Gastroesophageal sphincter (tissue), 4 donors: ENCODE data around the gene GSTO2. TPM values are rescaled to one million over a fixed set of nuclear protein-coding genes. Genes with fewer than 3 reads are reported as not detected.
A peak's percentile ranks its signal among the peaks of the same experiment; 100 is the strongest.

Source experiments
- ATAC-seq: fragments of 150-250 bp; one replicate; pipeline ENCODE4 v1.9.1; 2016; ENCODE audit warnings: mild to moderate bottlenecking, moderate library complexity
- H3K27ac ChIP-seq, 4 donors: fragments of 200-600 bp; sonication (generic) in 3 of 4; 1 replicate in 3 of 4; 2 replicates in 1 of 4; pipeline ENCODE4 v1.5.1; 2016 to 2019
- H3K27me3 ChIP-seq: fragments of 200-600 bp; sonication (generic); one replicate; pipeline ENCODE4 v1.5.1; 2019
- H3K36me3 ChIP-seq, 2 donors: fragments of 200-600 bp; sonication (generic); one replicate each; pipeline ENCODE4 v1.5.1; 2019; ENCODE audit warnings: control low read depth in 1 of 2
- H3K4me1 ChIP-seq, 3 donors: fragments of 200-600 bp; sonication (generic); 1 replicate in 2 of 3; 2 replicates in 1 of 3; pipeline ENCODE4 v1.5.1; 2016 to 2019; ENCODE audit warnings: control low read depth in 2 of 3
- H3K4me3 ChIP-seq, 2 donors: fragments of 200-600 bp; sonication (generic); one replicate each; pipeline ENCODE4 v1.5.1; 2019; ENCODE audit warnings: mild to moderate bottlenecking in 1 of 2, moderate library complexity in 1 of 2
- H3K9me3 ChIP-seq, 3 donors: fragments of 200-600 bp; sonication (generic); one replicate each; pipeline ENCODE4 v1.5.1; 2017 to 2019; ENCODE audit warnings: control low read depth in 2 of 3
- CTCF ChIP-seq, 4 experiments: fragments of 200-600 bp in 2 of 4; fragments of 450-650 bp in 2 of 4; sonication (generic) in 1 of 4; IDR thresholded peaks; one replicate each; pipeline ENCODE4 v1.5.1; 2017 to 2019; ENCODE audit warnings: antibody characterized with exemption in 4 of 4, mild to moderate bottlenecking in 2 of 4, moderate library complexity in 2 of 4
- EP300 ChIP-seq: sonication (generic); formaldehyde crosslinking; IDR thresholded peaks from one replicate; pipeline ENCODE4 v1.6.1; 2017; ENCODE audit warnings: antibody characterized with exemption, mild to moderate bottlenecking
- POLR2A ChIP-seq, 2 donors: fragments of 450-650 bp; IDR thresholded peaks; one replicate each; pipeline ENCODE4 v1.6.1; 2017; ENCODE audit warnings: antibody characterized with exemption in 2 of 2, mild to moderate bottlenecking in 2 of 2, moderate library complexity in 1 of 2
- POLR2AphosphoS5 ChIP-seq: sonication (generic); formaldehyde crosslinking; IDR thresholded peaks from one replicate; pipeline ENCODE4 v1.6.1; 2017; ENCODE audit warnings: antibody characterized with exemption
- WGBS, 2 donors: methylation state at CpG; one replicate each; pipeline ENCODE4 v1.1.5; 2018; ENCODE audit warnings: low coverage in 1 of 2; 5-methylcytosine and 5-hydroxymethylcytosine counted together
- total RNA-seq, 4 donors: library from RNA; depleted of rRNA; stranded (reverse); fragments of >200 nt; gene quantifications; one replicate each; pipeline ENCODE4 v1.1.0, GENCODE V29; 2016

Gene GSTO2
- total RNA-seq, 4 donors from 2014 or later: 0.15 to 1.3 (median 0.21) TPM

DNA sequence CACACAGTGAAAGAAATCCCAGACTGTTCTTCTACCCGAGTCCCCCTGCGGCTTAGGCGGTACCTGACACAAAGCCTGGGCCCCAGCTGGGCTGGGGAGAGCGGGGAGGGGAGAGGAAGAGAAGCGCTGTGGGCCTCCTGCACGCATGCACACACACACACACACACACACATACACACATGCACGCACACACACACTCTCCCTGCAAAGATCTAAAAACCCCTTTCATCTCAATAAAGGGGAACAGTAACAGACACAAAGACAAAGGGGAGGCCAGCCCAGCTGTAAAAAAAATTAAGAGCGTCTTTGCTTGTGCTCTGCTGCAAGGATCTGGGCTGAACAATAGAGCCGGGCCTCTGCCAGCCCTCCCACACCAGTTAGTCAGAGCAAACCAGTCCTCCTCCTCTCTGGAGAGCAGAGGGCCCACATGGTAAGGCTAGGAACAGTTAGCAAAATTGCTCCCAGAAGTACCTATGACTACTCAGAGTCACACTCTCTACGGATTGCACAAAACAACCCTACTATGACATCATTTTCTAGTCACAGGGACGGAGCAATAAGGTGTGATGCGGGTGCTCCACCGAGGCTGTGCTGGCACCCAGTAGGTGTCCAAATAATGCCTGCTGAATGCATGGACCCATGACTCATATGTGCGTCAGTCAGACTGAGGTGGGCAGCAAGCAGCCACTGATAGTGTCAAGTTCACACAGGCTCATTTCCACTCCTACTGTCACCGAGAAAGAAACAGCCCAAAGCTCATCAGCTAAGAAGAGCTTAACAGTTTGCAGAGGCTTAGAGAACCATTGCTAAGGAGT is 60.1 kb downstream of the GSTO2 start:
- Histone ChIP-seq H3K27ac (peak overlapping the region; percentile 95 to 100 (median 98)), H3K36me3 (no peaks in the 10 kb centered on the region), H3K9me3 (no peaks in the 10 kb centered on the region), H3K27me3 (no peaks in the 10 kb centered on the region), H3K4me1 (peaks cover 41 to 100% (median 97%) of the 10 kb centered on the region in 3 donors), H3K4me3 (peak overlapping the region in 1 of 2 donors; percentile 31)
- TF ChIP-seq POLR2AphosphoS5 (peak; percentile 79), POLR2A (IDR thresholded peaks at IDR 0.05) (no peak)
- WGBS, 2 donors: 0 to 19% methylated on average over 1 to 4 of the region's 15 CpGs
- ATAC-seq: peak; percentile 55

GRCh38 chr10:104329735-104330134 is 60.8 kb downstream of the GSTO2 start:
- TF ChIP-seq CTCF (IDR thresholded peaks at IDR 0.05): no peak
- Histone ChIP-seq H3K27ac (peak overlapping the region; percentile 95 to 100 (median 98)), H3K4me3 (no peak overlapping the region), H3K9me3 (no peaks in the 10 kb centered on the region), H3K4me1 (peaks cover 41 to 100% (median 99%) of the 10 kb centered on the region in 3 donors), H3K27me3 (no peaks in the 10 kb centered on the region), H3K36me3 (peaks cover 0 to 5% of the 10 kb centered on the region in 2 donors)
- peak; percentile 0 for ATAC-seq
- WGBS, 2 donors: 4 to 20% methylated on average over 1 to 3 of the region's 3 CpGs

DNA sequence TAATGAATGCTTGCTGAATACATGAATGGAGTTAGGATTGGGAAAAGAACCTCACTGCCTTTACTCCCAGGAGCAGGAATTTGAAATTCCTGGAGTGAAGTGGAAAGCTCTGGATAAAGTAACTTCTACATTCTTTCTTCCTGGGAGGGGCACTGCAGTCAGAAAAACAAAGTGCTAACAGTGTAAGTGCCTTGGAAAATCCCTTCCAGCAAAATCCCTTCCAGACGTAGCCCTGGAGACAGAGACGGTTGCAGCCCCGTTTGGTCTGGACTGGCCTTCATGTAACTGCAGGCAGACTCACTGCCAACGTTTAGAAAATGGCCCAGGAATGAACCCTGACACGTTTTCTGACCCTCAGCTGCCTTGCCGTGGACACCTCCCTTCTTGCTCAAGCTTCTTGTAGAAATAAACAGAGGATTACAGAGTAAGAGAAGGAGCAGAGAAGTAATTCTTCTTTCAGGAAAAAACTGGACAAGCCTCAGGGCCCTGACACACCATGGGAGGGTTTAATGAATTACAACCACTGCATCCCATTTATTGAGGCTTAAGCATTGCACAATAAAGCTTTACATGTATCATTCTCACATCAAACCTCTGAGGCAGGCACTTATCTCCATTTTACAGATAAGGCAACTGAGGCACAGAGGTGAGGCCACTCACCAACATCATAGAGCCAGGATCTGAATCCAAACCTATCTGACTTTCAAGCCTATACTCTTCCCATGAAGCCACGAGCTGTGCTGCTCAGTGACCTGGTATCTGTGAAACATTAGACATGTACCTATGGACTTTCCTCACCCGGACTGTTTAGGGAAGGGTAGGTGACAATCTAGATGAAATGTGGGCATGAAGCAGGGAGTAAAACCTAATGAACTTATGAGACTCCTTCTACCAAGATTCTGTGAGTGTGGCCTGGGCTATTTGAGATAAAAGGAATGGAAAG is 61.5 kb downstream of the GSTO2 start:
- Histone ChIP-seq H3K36me3 (peaks cover 0 to 8% of the 10 kb centered on the region in 2 donors), H3K27me3 (no peaks in the 10 kb centered on the region), H3K4me3 (peak overlapping the region in 1 of 2 donors; percentile 17), H3K9me3 (no peaks in the 10 kb centered on the region), H3K27ac (peak overlapping the region; percentile 95 to 100 (median 98)), H3K4me1 (peaks cover 37 to 100% (median 98%) of the 10 kb centered on the region in 3 donors)
- 0% methylated on average over 2 to 6 of the region's 8 CpGs for WGBS, 2 donors
- peak; percentile 83 for ATAC-seq
- TF ChIP-seq POLR2A (IDR thresholded peaks at IDR 0.05) (peak in 1 of 2 donors; percentile 22), POLR2AphosphoS5 (peak; percentile 97), EP300 (no peak), CTCF (IDR thresholded peaks at IDR 0.05) (peak in 1 of 4 experiments; percentile 2)

- Histone ChIP-seq H3K27me3 (no peaks in the 10 kb centered on the region), H3K4me3 (peak overlapping the region in 1 of 2 donors; percentile 17), H3K4me1 (peaks cover 36 to 100% (median 95%) of the 10 kb centered on the region in 3 donors), H3K27ac (peak overlapping the region; percentile 95 to 100 (median 98)), H3K9me3 (no peaks in the 10 kb centered on the region), H3K36me3 (peaks cover 0 to 8% of the 10 kb centered on the region in 2 donors)
- TF ChIP-seq POLR2AphosphoS5 (peak; percentile 74), EP300 (no peak)
- WGBS, 2 donors: 20 to 36% methylated on average over 1 to 6 of the region's 9 CpGs
- peak; percentile 4 for ATAC-seq
Observed at GRCh38 chr10:104331208-104331838, 62.3 kb downstream of the GSTO2 start.

DNA sequence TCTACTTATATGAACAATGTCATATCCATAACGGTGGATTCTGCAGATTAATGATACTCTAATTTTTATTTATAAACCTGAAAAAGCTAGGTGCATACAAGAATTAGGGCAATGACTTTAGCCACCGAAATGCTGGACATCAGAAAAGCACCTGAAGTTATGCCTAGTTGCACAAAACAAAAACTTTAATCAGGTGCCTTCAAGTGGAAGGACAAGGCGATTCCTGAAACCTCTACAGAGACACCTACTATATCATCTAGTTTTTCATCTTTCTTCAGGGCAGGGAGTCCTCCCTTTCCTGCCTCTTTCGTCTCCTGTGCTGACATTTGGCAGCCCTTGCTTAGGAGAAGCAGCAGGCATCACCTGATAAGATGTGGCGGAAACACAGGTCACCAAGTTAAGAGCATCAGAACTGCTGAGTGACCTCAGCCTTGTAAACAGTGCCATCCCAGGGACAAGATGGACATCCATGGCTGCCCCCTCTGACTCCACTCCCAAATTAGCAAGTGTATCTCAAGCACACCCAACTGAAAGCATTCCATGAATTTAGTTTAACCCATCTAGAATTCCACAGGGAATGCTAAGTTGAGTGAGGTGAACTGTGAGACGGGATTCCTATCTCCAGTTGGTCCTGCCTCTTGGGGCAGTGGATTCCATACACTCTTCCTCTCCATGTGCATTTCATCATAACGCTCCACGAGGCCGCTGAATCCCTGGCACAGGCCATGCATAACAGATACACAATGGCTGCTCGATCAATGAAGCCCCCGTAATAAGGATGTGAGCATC is 63.5 kb downstream of the GSTO2 start:
- Histone ChIP-seq H3K27me3 (no peaks in the 10 kb centered on the region), H3K36me3 (peaks cover 0 to 8% of the 10 kb centered on the region in 2 donors), H3K27ac (peak overlapping the region; percentile 95 to 100 (median 98)), H3K4me3 (no peak overlapping the region), H3K4me1 (peaks cover 36 to 98% (median 84%) of the 10 kb centered on the region in 3 donors), H3K9me3 (no peaks in the 10 kb centered on the region)
- WGBS, 2 donors: 64 to 71% methylated on average over 10 to 11 of the region's 11 CpGs
- TF ChIP-seq EP300 (no peak), POLR2AphosphoS5 (no peak), POLR2A (IDR thresholded peaks at IDR 0.05) (no peak), CTCF (IDR thresholded peaks at IDR 0.05) (no peak)
- no peak for ATAC-seq
